HG02970 (cell line): Measurements from ENCODE around the gene FLRT2.

Source experiments
- ATAC-seq: cut with Tn5 transposase; IDR thresholded peaks from one replicate; pipeline ENCODE4 v1.9.1; 2021; ENCODE audit warnings: mild to moderate bottlenecking, moderate library complexity, moderate number of reproducible peaks; ENCODE audit not compliant: unreplicated experiment, low FRiP score

FLRT2 gene

DNA sequence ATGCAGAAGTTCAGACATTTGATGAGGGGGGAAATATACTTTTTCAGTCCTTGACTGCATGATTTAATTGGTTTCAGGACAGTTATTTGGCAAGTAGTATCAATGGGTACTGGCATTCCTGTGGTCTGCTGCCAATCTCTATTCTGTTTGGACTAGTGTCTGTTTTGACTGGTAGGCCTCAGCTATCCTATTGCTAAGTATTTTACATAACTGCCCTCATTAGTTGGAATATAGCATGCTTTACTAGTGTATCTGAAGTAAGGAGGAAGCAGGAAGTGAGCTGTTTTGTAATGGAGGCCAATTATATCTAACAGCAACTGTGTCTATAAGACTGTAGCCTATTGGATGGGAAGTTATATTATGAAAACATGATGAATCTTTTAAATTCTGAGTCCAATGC is 104.3 kb downstream of the FLRT2 start:
- no peak for ATAC-seq

DNA sequence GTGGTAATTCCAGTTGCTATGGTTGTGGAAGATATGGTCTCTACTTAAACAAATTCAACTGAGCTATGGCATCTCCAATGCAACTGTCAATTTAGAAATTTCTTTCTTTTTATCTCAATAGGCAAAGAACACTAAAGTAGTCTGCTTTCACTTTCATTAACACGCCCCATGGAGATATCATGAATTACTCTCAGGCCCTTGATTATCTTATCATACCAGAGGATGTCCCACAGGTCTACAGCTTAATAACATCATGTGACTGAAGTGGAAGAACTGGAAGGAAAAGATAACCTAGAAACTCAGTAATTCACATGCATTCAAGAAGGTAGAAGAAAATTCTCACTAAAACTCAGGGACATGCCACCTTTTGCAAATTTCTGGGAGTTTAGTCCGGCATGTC is 114.3 kb downstream of the FLRT2 start:
- ATAC-seq: no peak

DNA sequence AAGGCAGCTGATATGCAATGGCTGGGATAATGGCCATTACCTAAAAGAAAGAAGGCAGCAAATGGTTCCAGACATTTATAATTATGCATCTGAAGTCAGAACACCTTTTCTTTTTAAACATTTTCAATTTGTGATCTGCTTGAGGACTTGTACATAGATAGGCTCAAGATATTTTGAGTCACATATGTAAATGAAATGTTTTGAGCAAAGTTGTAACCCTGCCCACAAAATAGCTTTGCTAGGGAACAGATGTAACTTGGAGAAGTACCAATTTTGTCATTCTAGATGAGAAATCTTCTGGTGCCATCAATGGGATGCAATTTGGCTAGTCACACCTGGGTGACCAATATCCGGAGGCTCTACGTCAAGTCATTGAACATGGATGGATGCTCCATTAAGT is 123.1 kb downstream of the FLRT2 start:
- no peak for ATAC-seq

DNA sequence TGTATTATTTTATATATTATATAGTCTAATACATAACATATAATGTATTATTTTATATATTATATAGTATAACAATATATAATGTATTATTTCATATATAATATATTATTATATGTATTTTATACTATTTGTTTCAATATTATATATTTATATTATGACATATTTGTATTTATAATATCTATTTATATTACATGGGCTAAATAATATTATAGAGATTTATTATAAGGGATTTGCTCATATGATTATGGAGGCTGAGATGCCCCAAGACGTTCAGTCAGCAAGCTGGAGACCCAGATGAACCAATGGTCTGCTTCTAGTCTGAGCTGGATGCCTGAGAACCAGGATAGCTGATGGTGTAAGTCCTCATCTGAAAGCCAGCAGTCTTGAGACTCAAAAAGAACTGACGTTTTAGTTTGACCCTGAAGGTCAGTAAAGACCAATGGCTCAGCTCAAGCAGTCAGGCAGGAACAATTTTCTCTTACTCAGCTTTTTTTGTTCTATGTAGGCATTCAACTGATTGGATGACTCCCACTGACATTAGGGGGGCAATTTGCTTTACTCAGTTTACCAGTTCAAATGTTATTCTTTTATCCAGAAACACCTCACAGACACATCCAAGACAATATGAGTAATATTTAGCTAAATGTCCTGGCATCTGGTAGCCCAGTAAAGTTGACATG is 130.4 kb downstream of the FLRT2 start:
- ATAC-seq: no peak

DNA sequence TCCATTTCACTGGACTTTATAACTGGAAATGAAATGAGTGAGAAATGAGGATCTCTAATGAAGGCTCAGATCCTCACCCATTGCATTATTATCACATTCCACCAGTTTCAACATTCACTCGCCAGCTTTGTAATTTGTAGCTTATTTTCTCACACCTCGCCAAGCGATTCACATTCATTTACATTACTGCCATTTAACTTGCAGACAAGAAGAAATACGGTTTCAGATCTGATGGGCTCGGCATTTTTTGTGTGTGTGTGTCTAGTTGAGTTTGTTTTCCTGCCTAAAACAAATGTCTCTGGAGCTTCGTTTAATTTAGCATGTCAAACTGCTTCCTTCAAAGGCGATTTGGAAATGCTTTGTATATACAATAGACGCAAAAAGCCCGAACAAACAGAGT is 132.2 kb downstream of the FLRT2 start:
- no peak for ATAC-seq

DNA sequence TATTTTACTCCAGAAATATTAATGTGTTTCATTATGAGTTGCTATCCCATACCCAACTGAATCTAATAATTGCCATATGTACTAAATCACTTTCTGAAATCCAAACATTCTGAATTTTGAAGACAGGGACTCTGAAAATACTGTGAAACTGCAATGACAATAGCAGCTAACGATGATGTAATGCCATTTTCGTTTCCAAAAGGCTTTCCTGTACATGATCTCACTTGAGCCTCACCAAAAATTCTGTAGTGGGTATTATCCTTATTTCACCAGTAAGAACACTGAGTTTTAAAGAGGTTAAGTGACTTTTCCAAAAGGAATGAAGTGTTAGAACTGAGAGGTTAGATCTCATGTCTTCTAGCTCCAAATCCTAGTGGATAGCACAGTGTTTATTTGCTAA is 133.3 kb downstream of the FLRT2 start:
- ATAC-seq: no peak

DNA sequence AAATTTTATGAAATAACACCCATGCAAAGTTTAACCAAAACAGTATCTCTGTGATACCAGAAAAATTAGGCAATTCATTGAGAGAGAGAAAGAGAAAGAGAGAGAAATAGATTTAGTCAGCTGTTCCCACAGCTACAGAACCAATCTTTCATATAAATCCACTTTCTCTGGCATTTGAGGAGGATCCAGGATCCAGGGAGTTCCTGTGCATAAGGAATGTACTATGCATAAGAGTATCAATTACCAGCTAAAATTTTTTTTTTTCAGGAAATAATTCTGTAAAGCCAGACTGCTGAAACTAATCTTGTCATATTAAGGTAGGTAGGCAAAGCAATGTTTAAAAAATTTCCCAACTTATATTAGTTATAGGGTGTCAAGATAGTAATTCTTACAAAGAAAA is 133.7 kb downstream of the FLRT2 start:
- ATAC-seq: no peak

DNA sequence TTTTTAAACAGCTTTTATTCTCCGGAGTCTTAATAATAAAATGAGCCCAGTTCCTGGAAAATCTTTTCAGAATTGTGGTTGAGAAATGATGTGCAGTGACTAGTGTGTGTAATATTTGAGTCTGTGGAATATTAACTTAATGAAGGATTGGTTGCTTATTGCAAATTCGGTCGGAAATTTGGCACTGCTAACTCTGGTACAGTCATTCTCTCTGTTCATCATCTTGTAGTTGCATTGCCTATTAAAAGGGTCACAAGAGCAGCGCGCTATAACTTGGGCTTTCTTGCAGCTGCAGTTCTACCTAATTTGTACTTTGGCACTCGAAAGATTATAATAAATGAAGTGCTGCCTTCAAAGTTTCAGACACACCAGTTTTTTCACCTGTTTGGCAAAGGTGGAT is 146.0 kb downstream of the FLRT2 start:
- ATAC-seq: no peak

DNA sequence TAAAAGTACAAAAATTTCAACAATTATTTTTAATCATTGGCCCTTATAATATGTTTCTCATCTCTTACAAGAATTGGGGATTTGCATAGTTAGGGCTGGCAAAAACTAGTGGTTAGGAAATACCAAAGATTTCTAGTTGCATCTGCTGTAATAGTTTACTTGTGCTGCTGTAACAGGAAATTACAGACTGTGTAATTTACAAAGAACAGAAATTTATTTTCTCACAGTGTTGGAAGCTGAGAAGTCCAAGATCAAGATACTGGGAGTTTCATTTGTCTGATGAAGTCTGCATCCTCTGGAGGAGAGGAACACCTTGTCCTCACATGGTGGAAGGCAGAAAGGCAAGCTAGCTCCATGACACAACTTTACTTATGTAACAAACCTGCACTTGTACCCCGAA is 157.0 kb downstream of the FLRT2 start:
- no peak for ATAC-seq

DNA sequence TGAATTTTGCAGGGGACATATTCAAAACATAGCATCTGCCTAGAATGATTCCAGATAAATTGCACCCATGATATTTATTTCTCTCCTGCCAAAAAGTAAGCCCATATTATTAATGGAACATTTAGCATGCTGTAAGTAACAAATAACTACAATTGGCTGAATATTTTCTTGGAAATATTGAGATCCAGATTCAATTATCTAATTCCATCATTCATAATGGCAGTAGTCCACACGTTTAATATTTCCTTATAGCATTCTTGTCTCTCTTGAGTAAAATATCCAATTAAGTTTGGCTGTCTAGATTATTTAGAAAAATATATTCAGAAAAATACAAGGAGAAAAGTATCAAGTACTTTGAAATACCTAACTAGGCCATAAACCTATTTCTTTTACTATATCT is 157.5 kb downstream of the FLRT2 start:
- ATAC-seq: no peak

DNA sequence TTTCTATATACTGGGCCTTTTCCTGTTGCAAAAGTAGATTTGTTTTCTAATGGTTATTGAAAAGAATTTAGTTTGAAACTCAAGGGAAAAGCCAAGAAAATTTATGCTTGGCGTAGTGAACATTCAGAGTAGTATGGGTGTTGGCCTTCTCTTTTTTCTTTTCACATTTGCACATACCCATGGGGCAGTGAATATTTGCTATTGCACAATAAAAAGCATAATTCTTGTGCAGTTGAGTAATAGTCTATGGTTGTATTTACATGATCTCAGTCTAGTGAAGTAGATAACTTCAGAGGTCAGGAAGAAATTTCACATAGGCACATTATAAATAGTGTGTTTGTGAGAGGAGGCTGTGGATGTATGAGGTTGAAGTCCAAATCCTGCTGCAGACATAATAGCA is 158.1 kb downstream of the FLRT2 start:
- no peak for ATAC-seq

DNA sequence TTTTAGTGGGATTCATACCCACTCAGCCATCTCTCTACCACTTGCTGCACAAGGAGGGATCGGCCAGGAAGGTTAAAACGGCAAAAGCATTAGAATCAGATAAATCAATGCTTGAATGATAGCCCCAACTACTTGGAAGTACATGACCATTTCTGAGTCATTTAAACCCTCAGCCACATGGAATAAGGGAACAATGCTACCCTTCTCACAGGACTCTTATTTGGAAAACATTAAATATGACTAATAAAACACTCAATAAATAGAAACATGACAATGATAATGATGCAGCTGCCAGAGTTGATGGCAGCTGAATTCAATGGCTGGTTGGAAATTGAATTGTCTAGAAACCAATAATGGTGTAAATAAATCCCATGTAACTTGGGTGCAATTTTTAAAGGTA is 165.4 kb downstream of the FLRT2 start:
- no peak for ATAC-seq

DNA sequence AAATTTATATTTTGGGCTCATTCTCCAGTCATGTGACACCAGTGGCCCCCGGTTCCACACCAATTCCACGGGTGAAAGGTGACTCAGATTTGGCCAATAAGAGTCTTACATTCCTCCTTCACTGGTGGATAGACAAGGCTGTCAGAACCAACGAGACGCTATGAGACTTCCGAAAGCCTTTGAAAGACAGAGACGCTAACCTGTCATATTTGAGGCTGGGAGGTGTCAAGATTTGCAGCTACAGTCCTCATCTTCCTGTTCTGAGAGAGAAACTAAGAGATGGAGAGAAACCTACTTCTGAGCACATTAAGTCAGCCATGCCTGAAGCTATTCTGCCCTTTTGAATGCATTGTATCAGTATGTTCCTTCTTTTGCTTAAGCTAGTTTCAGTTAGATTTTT is 171.2 kb downstream of the FLRT2 start:
- no peak for ATAC-seq

DNA sequence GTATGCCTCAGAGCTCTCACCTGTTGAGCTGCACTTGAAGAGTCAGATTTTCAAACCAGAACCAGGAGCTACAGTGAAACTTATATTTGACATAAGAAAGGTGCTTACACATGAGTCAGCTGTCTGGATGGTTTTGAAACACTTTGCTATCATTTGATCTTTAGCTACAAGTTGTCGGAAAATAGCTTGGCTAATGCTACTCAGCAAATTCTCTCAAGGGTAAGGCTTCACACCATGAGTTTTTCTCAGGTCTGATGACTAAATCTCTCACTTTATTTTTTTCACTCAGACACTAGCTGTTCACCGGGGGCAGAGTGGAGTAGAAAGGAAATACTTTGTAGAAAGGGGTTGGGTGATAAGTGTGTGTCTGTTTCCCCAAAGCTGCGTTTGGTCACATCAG is 171.8 kb downstream of the FLRT2 start:
- no peak for ATAC-seq

DNA sequence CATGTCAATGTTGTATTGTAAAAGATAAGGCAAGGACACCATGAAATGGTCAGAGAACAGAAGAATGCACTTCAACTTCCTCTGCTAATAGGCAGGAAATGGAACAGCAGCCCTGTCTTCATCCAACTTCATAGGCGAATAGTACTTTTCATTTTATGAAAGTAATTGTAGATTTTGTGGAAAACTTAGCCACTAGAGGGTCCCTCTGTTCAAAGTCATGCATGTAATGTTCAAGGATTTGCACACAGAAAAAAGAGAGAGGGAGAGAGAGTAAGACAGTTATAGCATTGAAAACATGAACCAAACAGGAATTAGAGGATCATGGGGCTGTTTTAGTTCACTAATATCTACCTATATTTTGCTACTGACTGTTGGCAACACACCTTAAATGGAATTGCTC is 172.2 kb downstream of the FLRT2 start:
- no peak for ATAC-seq

DNA sequence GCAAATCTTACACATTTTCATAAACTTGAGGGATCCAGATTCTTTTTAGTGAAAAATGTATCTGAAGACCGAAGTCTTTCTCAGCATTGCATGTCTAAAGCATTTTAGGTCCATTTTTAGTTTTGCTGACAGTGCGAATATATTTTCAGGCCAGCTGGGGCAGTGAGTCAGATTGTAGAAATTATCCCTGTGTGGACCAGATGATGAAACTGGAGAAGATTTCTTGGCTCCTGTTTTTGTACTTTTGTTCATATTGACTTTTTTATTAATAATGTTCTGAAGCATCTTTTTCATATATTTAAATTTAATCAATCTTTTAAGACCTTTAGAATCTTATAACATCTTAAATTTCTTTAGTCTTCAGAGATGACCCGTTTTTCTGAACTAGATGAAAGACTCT is 173.1 kb downstream of the FLRT2 start:
- no peak for ATAC-seq
